Upper lobe of left lung (tissue), 6 donors: ENCODE results near the gene SH3RF1. TPM values are rescaled to one million over a fixed set of nuclear protein-coding genes. Genes with fewer than 3 reads are reported as not detected.
A peak's percentile ranks its signal among the peaks of the same experiment; 100 is the strongest.

ENCODE experiments used
- ATAC-seq, 2 donors: fragments of 200-7000 bp; cut with Tn5 transposase; one replicate each; pipeline ENCODE4 v1.9.1; 2022; ENCODE audit warnings: mild to moderate bottlenecking in 2 of 2, moderate library complexity in 2 of 2; ENCODE audit not compliant: low FRiP score in 2 of 2
- DNase-seq, 2 donors: peaks; one replicate each; pipeline ENCODE4 v3.0.0-alpha.2; 2019 to 2020
- H3K27ac ChIP-seq, 4 donors: fragments of 200-600 bp; sonication (generic); one replicate each; pipeline ENCODE4 v1.5.1; 2016 to 2019
- H3K27me3 ChIP-seq, 4 donors: fragments of 200-600 bp; sonication (generic); one replicate each; pipeline ENCODE4 v1.5.1; 2017 to 2019
- H3K36me3 ChIP-seq, 4 donors: fragments of 200-600 bp; sonication (generic); one replicate each; pipeline ENCODE4 v1.5.1; 2016 to 2019
- H3K4me1 ChIP-seq, 4 donors: fragments of 200-600 bp; sonication (generic); one replicate each; pipeline ENCODE4 v1.5.1; 2018 to 2019
- H3K4me3 ChIP-seq, 4 donors: fragments of 200-600 bp; sonication (generic); one replicate each; pipeline ENCODE4 v1.5.1; 2017 to 2019; ENCODE audit warnings: mild to moderate bottlenecking in 2 of 4, moderate library complexity in 1 of 4
- H3K9me3 ChIP-seq, 4 donors: fragments of 200-600 bp; sonication (generic); one replicate each; pipeline ENCODE4 v1.5.1; 2018 to 2019
- CTCF ChIP-seq, 6 experiments: fragments of 450-650 bp in 4 of 6; fragments of 200-600 bp in 2 of 6; sonication (generic) in 2 of 6; IDR thresholded peaks; one replicate each; pipeline ENCODE4 v1.5.1; 2016 to 2019; ENCODE audit warnings: antibody characterized with exemption in 6 of 6
- EP300 ChIP-seq, 4 donors: sonication (generic); formaldehyde crosslinking; IDR thresholded peaks; one replicate each; pipeline ENCODE4 v1.5.1; 2017; ENCODE audit warnings: antibody characterized with exemption in 4 of 4, control low read depth in 2 of 4
- POLR2A ChIP-seq, 4 donors: fragments of 450-650 bp; IDR thresholded peaks; one replicate each; pipeline ENCODE4 v1.5.1; 2016 to 2017; ENCODE audit warnings: antibody characterized with exemption in 4 of 4, mild to moderate bottlenecking in 2 of 4
- POLR2AphosphoS5 ChIP-seq, 2 donors: sonication (generic); formaldehyde crosslinking; IDR thresholded peaks; one replicate each; pipeline ENCODE4 v1.5.1; 2017; ENCODE audit warnings: antibody characterized with exemption in 2 of 2
- WGBS, 2 donors: methylation state at CpG; one replicate each; pipeline ENCODE4 v1.1.5; 2017 to 2018; 5-methylcytosine and 5-hydroxymethylcytosine counted together
- total RNA-seq, 6 donors: library from RNA; depleted of rRNA in 4 of 6; stranded (reverse); fragments of >200 nt in 4 of 6; gene quantifications; one replicate each; pipeline versions ENCODE4 v1.1.0 to v1.2.1, GENCODE V29; 2016 to 2021
- donor health status: DM: no; HTN: no; CAD: no; lungs with moderate emphysema.
- donor health status: DM: no; HTN: yes; CAD: no; lungs with severe emphysema.

SH3RF1 gene
- total RNA-seq, 6 donors from 2014 or later: 27.1 to 38.7 (median 34.3) TPM

GRCh38 chr4:169236078-169236477 lies 34.7 kb downstream of the SH3RF1 start:
- no peak for TF ChIP-seq POLR2A (IDR thresholded peaks at IDR 0.05)
- no peak for TF ChIP-seq POLR2AphosphoS5 (IDR thresholded peaks at IDR 0.05)
- no peak for TF ChIP-seq EP300 (IDR thresholded peaks at IDR 0.05)
- TF ChIP-seq CTCF (IDR thresholded peaks at IDR 0.05): no peak
- ATAC-seq (no peak), DNase-seq (no peak)
- peak overlapping the region in 1 of 4 donors; percentile 12 for H3K27ac ChIP-seq
- no peaks in the 10 kb centered on the region for H3K9me3 ChIP-seq
- WGBS, 2 donors: 81 to 91% methylated on average over 6 of the region's 6 CpGs
- H3K27me3 ChIP-seq: no peaks in the 10 kb centered on the region
- peaks cover 23 to 35% (median 31%) of the 10 kb centered on the region in 4 donors for H3K4me1 ChIP-seq
- H3K4me3 ChIP-seq: no peak overlapping the region
- no peaks in the 10 kb centered on the region for H3K36me3 ChIP-seq

GRCh38 chr4:169234137-169234855 lies 36.5 kb downstream of the SH3RF1 start:
- DNase-seq: no peak
- TF ChIP-seq EP300 (IDR thresholded peaks at IDR 0.05) (no peak), POLR2AphosphoS5 (IDR thresholded peaks at IDR 0.05) (no peak), POLR2A (IDR thresholded peaks at IDR 0.05) (no peak), CTCF (IDR thresholded peaks at IDR 0.05) (no peak)
- Histone ChIP-seq H3K36me3 (no peaks in the 10 kb centered on the region), H3K4me1 (peaks cover 25 to 40% (median 34%) of the 10 kb centered on the region in 4 donors), H3K4me3 (no peak overlapping the region), H3K27me3 (no peaks in the 10 kb centered on the region), H3K9me3 (no peaks in the 10 kb centered on the region), H3K27ac (no peak overlapping the region)
- ATAC-seq: no peak
- 68 to 79% methylated on average over 7 of the region's 7 CpGs for WGBS, 2 donors

- ATAC-seq (no peak), DNase-seq (no peak)
- Histone ChIP-seq H3K9me3 (no peaks in the 10 kb centered on the region), H3K36me3 (no peaks in the 10 kb centered on the region), H3K4me3 (no peak overlapping the region), H3K27ac (no peak overlapping the region), H3K27me3 (no peaks in the 10 kb centered on the region), H3K4me1 (peaks cover 27 to 36% (median 32%) of the 10 kb centered on the region in 4 donors)
- TF ChIP-seq POLR2AphosphoS5 (IDR thresholded peaks at IDR 0.05): no peak
- no peak for TF ChIP-seq CTCF (IDR thresholded peaks at IDR 0.05)
- no peak for TF ChIP-seq POLR2A (IDR thresholded peaks at IDR 0.05)
- TF ChIP-seq EP300 (IDR thresholded peaks at IDR 0.05): no peak
- WGBS, 2 donors: 60 to 75% methylated on average over 4 of the region's 4 CpGs
Observed at GRCh38 chr4:169233691-169234090, 37.1 kb downstream of the SH3RF1 start.

GRCh38 chr4:169231647-169232262 lies 39.0 kb downstream of the SH3RF1 start:
- Histone ChIP-seq H3K4me1 (peaks cover 8 to 16% (median 14%) of the 10 kb centered on the region in 4 donors), H3K27ac (peak overlapping the region in 1 of 4 donors; percentile 15), H3K4me3 (no peak overlapping the region), H3K27me3 (no peaks in the 10 kb centered on the region), H3K9me3 (no peaks in the 10 kb centered on the region), H3K36me3 (no peaks in the 10 kb centered on the region)
- ATAC-seq: no peak
- no peak for TF ChIP-seq EP300 (IDR thresholded peaks at IDR 0.05)
- TF ChIP-seq POLR2A (IDR thresholded peaks at IDR 0.05): no peak
- no peak for TF ChIP-seq CTCF (IDR thresholded peaks at IDR 0.05)
- no peak for TF ChIP-seq POLR2AphosphoS5 (IDR thresholded peaks at IDR 0.05)
- DNase-seq: no peak
- 79 to 85% methylated on average over 4 of the region's 4 CpGs for WGBS, 2 donors
